HuH-7.5 (cell line): Measurements from ENCODE around the gene MBNL2.

Experiments used
- DNase-seq: peaks from one replicate; pipeline ENCODE4 v3.0.0; 2011; ENCODE audit warnings: low spot score

Gene MBNL2

DNA sequence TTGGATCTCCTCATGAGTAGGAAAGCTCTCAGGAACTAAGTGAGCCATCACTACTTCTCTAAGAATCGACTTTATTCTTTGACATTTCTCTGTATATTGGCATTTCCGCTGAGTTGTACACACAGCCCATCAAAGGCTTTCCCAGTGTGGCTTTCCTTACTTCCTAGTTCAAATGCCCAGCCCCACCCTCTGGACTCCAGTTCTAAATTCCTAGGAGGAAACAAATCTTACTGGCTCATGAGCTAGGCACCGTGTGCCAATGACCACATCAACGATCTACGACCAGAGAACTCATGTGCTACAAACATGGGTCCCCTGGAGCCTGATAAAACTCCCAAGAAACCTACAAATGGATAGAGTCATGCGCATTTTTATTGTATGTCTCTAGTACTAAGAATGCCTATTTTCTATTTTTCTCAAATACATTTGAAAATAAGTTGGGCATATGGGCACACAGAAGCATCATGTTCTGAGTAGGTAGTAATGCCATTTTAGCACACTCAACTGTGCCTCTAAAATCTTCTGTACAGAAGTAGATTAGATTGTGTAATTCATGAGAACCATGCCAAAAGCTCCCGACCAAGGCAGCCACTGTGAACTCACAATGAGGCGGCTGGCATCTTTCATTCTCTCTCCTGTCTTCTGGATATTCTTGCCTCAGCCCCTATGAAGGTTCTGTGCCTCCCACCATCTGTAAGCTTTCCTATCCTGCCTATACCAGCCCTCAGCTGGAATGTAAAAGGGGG, 201.3 kb downstream of the MBNL2 start:
- no peak for DNase-seq

DNA sequence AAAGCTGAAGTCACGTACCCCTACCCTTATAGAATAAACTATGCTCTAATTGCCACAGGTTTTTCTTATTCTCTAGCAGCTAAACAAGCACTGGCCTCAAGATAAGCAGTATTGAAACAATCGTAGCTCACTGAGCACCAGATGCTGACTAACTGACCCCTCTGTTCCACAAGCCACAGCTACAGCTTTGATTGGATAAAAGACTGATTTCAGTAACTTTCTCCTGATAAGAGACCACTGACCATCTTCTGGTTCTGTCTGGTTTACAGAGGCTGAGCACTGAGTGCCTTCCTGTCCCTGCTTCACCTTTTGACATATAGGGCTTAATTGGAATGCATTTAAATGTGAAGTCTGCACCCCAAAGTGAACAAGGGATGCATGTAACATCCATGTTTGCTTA, 203.5 kb downstream of the MBNL2 start:
- DNase-seq: no peak

DNA sequence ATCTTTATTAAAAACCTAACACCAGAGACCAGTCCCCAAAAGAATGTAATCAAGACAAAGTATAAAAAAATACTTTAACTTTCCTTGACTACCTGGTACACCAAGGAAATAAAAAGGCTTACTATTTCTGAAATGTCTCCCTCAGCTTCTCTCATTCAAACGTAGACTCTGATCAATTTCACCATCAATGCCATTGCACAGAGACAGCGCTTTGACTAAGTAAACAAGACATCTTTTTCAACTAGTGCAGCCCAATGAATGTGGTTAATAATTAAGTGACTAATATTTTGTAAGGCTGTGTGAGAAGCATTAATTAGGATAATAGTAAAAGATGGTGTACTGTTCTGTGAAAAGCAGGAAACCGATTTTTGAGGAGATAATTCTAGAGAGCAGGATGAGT, 204.6 kb downstream of the MBNL2 start:
- no peak for DNase-seq

DNA sequence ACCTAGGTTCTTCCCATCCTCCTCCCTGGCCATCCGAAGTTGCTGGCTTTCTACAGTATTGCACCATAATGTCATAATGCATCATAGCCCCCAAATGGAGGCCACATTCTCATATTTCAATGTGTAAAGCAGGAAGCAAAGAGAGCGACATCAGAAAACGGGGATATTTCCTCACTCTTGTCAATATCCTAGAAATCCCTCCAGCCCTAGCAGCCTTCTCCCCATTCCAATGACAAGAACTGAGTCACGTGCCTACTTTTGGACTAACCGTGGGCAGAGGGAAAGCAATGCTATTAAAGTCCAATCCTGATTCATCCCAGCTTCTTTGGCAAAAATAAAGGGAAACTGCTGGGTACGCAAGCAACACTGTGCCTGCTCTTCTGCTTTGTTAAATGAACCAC, 207.5 kb downstream of the MBNL2 start:
- no peak for DNase-seq

DNA sequence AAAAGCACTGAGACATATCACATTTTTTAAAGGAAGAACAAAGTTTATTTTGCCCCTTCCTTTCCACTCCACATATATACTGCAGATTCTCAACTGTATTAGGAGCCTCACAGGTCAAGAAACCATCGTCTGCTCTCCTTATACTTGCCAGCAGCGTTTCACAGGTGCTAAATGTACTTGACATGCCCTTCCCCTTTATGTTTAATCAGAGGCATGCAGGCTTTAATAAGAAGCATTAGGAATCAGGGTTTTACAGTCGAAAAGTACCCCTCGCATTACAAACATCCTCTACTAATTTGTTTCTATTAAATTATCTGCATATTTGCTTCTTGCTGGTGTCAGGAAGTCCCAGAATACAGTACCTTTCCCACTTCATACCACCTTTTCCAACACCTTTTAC, 208.2 kb downstream of the MBNL2 start:
- no peak for DNase-seq

GRCh38 chr13:97431171-97431764, 209.1 kb downstream of the MBNL2 start:
- no peak for DNase-seq

DNA sequence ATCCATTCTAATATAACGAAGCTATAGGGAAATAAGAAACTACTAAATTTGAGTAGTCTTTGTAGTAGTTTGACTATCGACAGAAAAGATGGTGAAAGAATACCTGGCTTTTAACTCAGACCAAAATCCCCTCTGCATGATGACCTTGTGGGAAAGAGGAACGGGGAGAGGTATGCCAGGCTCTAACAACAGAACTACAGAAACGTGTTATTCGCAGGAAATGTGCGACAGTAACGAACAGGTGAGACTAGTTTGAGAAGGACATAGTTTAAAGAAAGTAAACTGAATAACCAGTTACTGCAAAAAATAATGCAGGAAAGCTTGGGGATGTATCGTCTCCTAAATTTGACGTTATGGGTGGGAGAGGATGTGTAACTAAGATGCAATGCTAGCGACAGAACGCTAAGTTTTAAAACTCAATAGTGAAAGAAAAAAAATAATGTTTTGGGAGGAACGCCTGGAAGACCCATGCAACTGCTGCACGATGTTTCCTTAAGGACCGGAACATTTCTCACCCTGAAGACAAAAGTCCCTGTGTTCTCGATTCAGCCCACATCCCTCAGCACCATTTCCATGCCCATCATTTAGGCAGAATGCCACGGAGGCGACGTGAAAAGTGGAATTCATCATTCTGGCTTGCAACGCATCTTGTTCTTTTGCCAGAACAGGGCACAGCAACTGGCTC, 210.2 kb downstream of the MBNL2 start:
- no peak for DNase-seq

GRCh38 chr13:97432917-97433726, 211.0 kb downstream of the MBNL2 start:
- DNase-seq: peak; percentile 61

DNA sequence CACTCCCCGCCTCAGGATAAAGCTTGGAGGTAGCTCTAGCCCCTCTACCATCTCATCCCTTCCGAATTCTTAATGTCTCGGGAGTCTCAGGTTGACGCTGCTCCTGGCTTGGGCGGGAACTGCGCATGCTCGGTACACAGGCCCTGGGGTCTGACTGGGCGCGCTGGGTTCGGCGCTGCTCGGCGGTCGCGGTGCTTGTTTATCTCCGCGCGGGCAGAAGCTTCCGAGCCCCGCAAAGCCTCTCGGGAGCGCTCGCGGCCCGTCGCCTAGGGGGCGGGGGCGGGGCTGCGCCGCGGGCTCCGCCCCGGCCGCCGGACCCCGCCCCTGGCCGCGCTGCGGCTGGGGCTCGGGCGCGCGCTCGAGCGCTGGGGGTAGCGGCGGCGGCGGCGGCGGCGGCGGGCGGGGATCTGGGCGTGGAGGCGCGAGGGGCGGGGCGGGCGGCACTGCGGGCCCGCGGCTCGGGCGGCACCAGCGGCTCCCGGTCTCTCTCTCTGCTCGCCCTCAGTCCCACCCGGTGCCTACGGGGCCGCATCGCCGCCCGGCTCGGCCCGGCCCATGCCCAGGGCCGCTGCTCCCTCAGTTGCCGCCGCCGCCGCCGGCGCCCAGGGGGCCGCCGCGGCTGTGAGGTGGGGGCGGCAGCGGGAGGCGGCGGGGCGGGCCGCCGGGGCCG, 211.7 kb downstream of the MBNL2 start, which contains the start of gene RAP2A:
TSS of gene RAP2A (plus strand) at position 443 of the 670 bp plus-strand sequence. CDS start 302 bp downstream, outside the sequence.
- DNase-seq: peak; percentile 19

DNA sequence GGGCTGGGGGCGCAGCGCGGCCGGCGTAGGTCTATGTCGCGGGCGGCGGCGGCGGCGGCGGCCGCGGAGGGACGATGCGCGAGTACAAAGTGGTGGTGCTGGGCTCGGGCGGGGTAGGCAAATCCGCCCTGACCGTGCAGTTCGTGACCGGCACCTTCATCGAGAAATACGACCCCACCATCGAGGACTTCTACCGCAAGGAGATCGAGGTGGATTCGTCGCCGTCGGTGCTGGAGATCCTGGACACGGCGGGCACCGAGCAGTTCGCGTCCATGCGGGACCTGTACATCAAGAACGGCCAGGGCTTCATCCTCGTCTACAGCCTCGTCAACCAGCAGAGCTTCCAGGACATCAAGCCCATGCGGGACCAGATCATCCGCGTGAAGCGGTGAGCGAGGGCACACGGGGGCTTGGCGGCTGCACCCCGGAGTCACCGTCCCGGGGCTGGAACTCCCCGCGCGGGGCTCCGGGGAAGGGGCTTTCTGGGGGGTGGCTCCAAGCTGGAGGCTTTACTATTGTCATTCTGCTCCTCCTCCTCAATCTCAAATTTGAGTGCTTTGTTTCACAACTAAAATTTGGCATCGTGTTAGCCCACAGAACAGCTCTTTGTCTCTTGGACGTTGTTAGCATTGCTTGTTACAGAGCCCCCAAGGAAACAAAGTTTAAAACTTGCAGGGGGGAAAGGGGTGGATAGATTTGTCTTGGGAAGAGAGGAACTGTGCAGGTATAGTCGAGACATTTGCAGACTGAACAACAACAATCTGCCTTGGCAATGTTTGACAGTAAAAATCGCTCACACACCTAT, 212.5 kb downstream of the MBNL2 start:
- DNase-seq: no peak

DNA sequence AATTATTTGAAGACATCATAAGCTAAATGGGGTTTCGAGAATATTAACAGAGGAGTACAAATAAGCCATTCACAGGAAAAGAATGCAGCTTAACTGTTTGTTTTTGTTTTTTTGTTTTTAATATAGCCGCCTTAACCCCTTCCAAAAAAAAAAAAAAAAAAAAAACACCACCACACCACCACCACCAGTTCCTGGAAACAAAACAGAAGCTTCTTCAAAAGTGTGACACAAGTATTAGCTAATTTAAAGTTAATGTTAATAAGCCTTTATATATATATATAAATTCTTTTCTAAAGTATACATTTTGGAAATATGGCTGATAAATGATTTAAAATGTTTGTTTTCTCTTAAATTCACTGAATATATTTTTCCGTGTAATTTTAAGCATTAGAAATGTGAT, 213.2 kb downstream of the MBNL2 start:
- DNase-seq: no peak

- DNase-seq: no peak
Measured at GRCh38 chr13:97435794-97436193, 213.7 kb downstream of the MBNL2 start.

DNA sequence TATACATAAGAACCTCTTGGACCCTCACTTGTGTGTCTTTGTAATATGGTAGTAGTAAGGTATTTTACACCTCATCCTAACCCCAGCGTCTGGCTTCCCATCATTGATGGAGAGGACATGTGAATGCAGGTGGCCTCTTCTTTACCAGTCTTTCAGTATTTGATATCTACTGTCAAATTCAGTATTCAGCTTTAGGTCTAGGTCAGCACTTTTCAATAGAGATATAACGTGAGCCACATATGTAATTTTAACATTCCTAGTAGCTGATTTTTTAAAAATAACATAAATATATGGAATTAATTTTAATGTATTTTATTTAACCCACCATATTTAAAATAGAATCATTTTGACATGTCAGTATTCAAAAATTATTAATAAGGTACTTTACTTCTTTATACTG, 214.7 kb downstream of the MBNL2 start:
- no peak for DNase-seq

- DNase-seq: no peak
Measured at GRCh38 chr13:97437729-97438128, 215.6 kb downstream of the MBNL2 start.

DNA sequence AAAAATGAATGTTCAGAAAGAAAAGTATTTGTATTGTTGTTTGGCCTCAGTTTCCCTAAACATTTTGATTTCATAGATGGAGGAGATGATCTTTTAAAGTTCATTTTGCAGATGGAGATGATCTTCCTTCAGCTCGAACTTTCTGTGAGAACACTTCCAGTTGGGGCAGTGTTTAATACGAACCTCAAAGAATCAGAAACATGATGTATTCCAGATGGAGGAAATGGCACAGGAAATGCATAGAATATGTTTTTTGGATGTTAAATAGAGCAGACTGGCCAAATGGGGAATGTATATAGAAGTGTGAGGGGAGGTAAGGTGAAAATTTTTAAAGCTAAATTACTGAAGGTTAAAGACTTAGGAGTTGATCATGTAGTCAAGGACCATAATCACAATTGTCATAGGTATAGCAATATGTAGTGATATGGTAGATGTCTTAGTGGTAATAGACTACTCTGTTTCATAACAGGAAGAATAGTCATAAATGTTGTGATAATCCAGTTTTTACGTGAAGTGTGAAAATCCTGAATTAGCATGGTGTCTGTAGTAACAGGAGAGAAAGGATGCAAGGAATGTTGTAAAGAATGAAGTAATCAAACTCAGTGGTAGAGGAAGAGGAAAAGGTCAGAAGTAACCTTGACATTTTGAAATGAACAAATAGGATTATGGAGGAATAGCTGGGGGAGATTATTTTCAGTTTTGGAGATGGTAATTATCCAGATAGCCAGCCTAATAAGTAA, 216.9 kb downstream of the MBNL2 start:
- DNase-seq: no peak

DNA sequence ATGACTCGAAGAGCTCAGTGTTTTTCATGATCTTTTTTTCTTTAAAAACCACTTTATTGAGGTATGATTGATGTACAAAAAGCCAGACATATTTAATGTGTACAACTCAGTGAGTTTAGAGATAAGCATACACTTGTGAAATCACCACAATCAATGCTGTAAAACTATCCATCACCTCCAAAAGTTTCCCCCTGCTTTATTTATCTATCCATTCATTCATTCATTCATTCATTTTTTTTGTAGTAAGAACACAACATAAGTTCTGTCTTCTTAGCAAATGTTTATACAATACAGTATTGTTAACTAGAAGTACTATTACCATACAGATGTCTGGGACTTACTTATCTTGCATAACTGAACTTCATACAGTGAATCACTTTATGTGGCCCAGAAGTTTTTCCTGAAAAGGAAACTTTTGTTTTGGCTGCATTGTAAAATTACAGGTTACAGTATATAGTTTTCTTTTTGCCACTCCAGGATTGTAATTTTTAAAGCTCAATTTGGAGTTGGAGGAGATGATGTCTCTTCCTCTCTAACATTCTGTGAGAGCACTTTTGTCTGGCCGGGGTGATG, 218.6 kb downstream of the MBNL2 start:
- no peak for DNase-seq

GRCh38 chr13:97441368-97441767, 219.2 kb downstream of the MBNL2 start:
- DNase-seq: no peak
